Aorta (tissue), 5 donors: ENCODE results near the gene SI. TPM values are rescaled to one million over a fixed set of nuclear protein-coding genes. Genes with fewer than 3 reads are reported as not detected.

Experiments used
- ATAC-seq: fragments of 200-7000 bp; cut with Tn5 transposase; one replicate; pipeline ENCODE4 v1.9.1; 2022; ENCODE audit warnings: moderate library complexity; ENCODE audit not compliant: low FRiP score
- DNase-seq, 2 donors: peaks; one replicate each; pipeline ENCODE4 v3.0.0-alpha.2; 2020
- H3K27ac ChIP-seq, 2 donors: one replicate each; pipeline ENCODE4 v1.5.1; 2013; ENCODE audit warnings: low read length in 2 of 2, mild to moderate bottlenecking in 2 of 2, moderate library complexity in 2 of 2, control low read depth in 1 of 2, inconsistent platforms in 1 of 2, low read depth in 1 of 2
- H3K27me3 ChIP-seq, 2 donors: one replicate each; pipeline ENCODE4 v1.6.1; 2013; ENCODE audit warnings: control low read depth in 1 of 2, low read length in 1 of 2, mild to moderate bottlenecking in 1 of 2, moderate library complexity in 1 of 2; ENCODE audit not compliant: insufficient read depth in 2 of 2, control insufficient read depth in 1 of 2
- H3K36me3 ChIP-seq, 2 donors: one replicate each; pipeline ENCODE4 v1.6.1; 2013; ENCODE audit warnings: control low read depth in 1 of 2, low read length in 1 of 2, mild to moderate bottlenecking in 1 of 2; ENCODE audit not compliant: insufficient read depth in 2 of 2, control insufficient read depth in 1 of 2
- H3K4me1 ChIP-seq, 2 donors: one replicate each; pipeline ENCODE4 v1.6.1; 2013; ENCODE audit warnings: low read length in 2 of 2, control low read depth in 1 of 2, mild to moderate bottlenecking in 1 of 2, moderate library complexity in 1 of 2; ENCODE audit not compliant: insufficient read depth in 2 of 2, control insufficient read depth in 1 of 2
- H3K4me3 ChIP-seq, 2 donors: one replicate each; pipeline ENCODE4 v1.5.1; 2013; ENCODE audit warnings: low read length in 2 of 2, control low read depth in 1 of 2, mild to moderate bottlenecking in 1 of 2
- H3K9me3 ChIP-seq: one replicate; pipeline ENCODE4 v1.6.1; 2013; ENCODE audit warnings: mild to moderate bottlenecking, low read length; ENCODE audit not compliant: control insufficient read depth
- WGBS, 2 donors: extraction: QIAGEN DNeasy Blood & Tissue Kit; methylation state at CpG; one replicate each; pipeline ENCODE4 v1.1.7; 2013; 5-methylcytosine and 5-hydroxymethylcytosine counted together
- intact Hi-C, 2 donors: fragments of 100-400 bp; cut with DNase I; formaldehyde crosslinking; loops; one replicate each; pipeline versions ENCODE4 v1.14.2 to v1.15.0; 2022
- long read RNA-seq, 2 donors: library from polyadenylated mRNA; unstranded; transcript quantifications; one replicate each; pipeline ENCODE4 v2.0.0, GENCODE V29; 2020 to 2021
- polyA plus RNA-seq, 2 donors: library from polyadenylated mRNA; stranded (reverse); fragments of 200-250 nt; gene quantifications; one replicate each; pipeline ENCODE4 v1.2.3, GENCODE V29; 2013
- total RNA-seq, 2 donors: library from RNA; stranded (reverse); fragmentation: NEBNext Ultra II Directional; extraction: Animal tissue kit (Norgen Biotek cat#: 25700); gene quantifications; one replicate each; pipeline ENCODE4 v1.2.1, GENCODE V29; 2021
- donor health status: healthy with polysubstance abuse.
- donor health status: Bipolar disorder and iron deficiency.
- donor health status: DM: no; HTN: no; CAD: no.
- donor health status: DM: no; HTN: no; CAD: no.
- donor health status: DM: yes; HTN: yes; CAD: no.

Gene SI
- not detected for total RNA-seq
- polyA plus RNA-seq = 10 to 100 TPM in 1 of 2 donors, not detected in 1; 20.4 TPM
- long read RNA-seq, donor 1 = 0 reads
- long read RNA-seq, donor 2 = 0 reads

GRCh38 chr3:165078293-165078692 is at the start of gene SI:
TSS of gene SI (minus strand) at chr3:165078496. CDS start at chr3:165076012, 2,484 bp downstream.
- no peak within 1 kb of the TSS for H3K27ac ChIP-seq
- DNase-seq (no peak), ATAC-seq (no peak)
- intact Hi-C loops = no loop called here
- H3K4me1 ChIP-seq = no peaks in the 10 kb centered on the region
- H3K9me3 ChIP-seq = no peaks in the 10 kb centered on the region
- no peaks in the 10 kb centered on the region for H3K36me3 ChIP-seq
- H3K27me3 ChIP-seq = no peaks in the 10 kb centered on the region
- H3K4me3 ChIP-seq = no peak within 1 kb of the TSS

GRCh38 chr3:165125836-165126235 is 47.5 kb upstream of the SI start:
- no peak overlapping the region for H3K27ac ChIP-seq
- DNase-seq = no peak
- no peaks in the 10 kb centered on the region for H3K9me3 ChIP-seq
- ATAC-seq = no peak
- H3K27me3 ChIP-seq = no peaks in the 10 kb centered on the region
- H3K4me1 ChIP-seq = no peaks in the 10 kb centered on the region
- H3K4me3 ChIP-seq = no peak overlapping the region
- intact Hi-C loops = no loop called here
- H3K36me3 ChIP-seq = no peaks in the 10 kb centered on the region

GRCh38 chr3:165111401-165111800 is 33.1 kb upstream of the SI start:
- no peak for ATAC-seq
- 53 to 60% methylated on average over 1 of the region's 1 CpG for WGBS, 2 donors

GRCh38 chr3:165103616-165104015 is 25.3 kb upstream of the SI start:
- Histone ChIP-seq H3K4me3 (no peak overlapping the region), H3K4me1 (no peaks in the 10 kb centered on the region), H3K27ac (no peak overlapping the region), H3K9me3 (no peaks in the 10 kb centered on the region), H3K27me3 (no peaks in the 10 kb centered on the region), H3K36me3 (no peaks in the 10 kb centered on the region)
- DNase-seq = no peak
- WGBS, 2 donors = 80 to 81% methylated on average over 1 of the region's 1 CpG
- intact Hi-C loops = no loop called here
- ATAC-seq = no peak

More at GRCh38 chr3:165111401-165111800, 33.1 kb upstream of the SI start:
- Histone ChIP-seq H3K27ac (no peak overlapping the region), H3K4me3 (no peak overlapping the region), H3K27me3 (peaks cover 0 to 2% of the 10 kb centered on the region in 2 donors), H3K9me3 (no peaks in the 10 kb centered on the region), H3K36me3 (no peaks in the 10 kb centered on the region), H3K4me1 (no peaks in the 10 kb centered on the region)
- DNase-seq = no peak
- intact Hi-C loops = no loop called here

GRCh38 chr3:165082650-165083049 is 4.4 kb upstream of the SI start:
- ATAC-seq = no peak
- intact Hi-C loops = no loop called here
- H3K4me1 ChIP-seq = no peaks in the 10 kb centered on the region

GRCh38 chr3:165081183-165081582 is 2.9 kb upstream of the SI start:
- no peaks in the 10 kb centered on the region for H3K27me3 ChIP-seq
- no peaks in the 10 kb centered on the region for H3K4me1 ChIP-seq
- no peak for ATAC-seq
- no peak for DNase-seq
- H3K36me3 ChIP-seq = no peaks in the 10 kb centered on the region
- WGBS, 2 donors = 34 to 39% methylated on average over 1 of the region's 1 CpG
- H3K9me3 ChIP-seq = no peaks in the 10 kb centered on the region
- H3K27ac ChIP-seq = no peak overlapping the region
- H3K4me3 ChIP-seq = no peak overlapping the region
- intact Hi-C loops = no loop called here

More at GRCh38 chr3:165082650-165083049, 4.4 kb upstream of the SI start:
- Histone ChIP-seq H3K27ac (no peak overlapping the region), H3K4me3 (no peak overlapping the region), H3K36me3 (no peaks in the 10 kb centered on the region), H3K9me3 (no peaks in the 10 kb centered on the region), H3K27me3 (no peaks in the 10 kb centered on the region)
- no peak for DNase-seq

GRCh38 chr3:165075695-165076094 is 2.6 kb downstream of the SI start:
- ATAC-seq (no peak), DNase-seq (no peak)
- intact Hi-C loops = no loop called here

GRCh38 chr3:165070682-165071081 is 7.6 kb downstream of the SI start:
- no peaks in the 10 kb centered on the region for H3K27me3 ChIP-seq
- H3K4me1 ChIP-seq = no peaks in the 10 kb centered on the region
- no peaks in the 10 kb centered on the region for H3K36me3 ChIP-seq
- H3K27ac ChIP-seq = no peak overlapping the region
- no peaks in the 10 kb centered on the region for H3K9me3 ChIP-seq
- no peak overlapping the region for H3K4me3 ChIP-seq
- 70 to 85% methylated on average over 6 of the region's 6 CpGs for WGBS, 2 donors
- ATAC-seq = no peak
- intact Hi-C loops = no loop called here
- DNase-seq = no peak

More at GRCh38 chr3:165075695-165076094, 2.6 kb downstream of the SI start:
- Histone ChIP-seq H3K27me3 (no peaks in the 10 kb centered on the region), H3K4me3 (no peak overlapping the region), H3K4me1 (no peaks in the 10 kb centered on the region), H3K27ac (no peak overlapping the region), H3K36me3 (no peaks in the 10 kb centered on the region), H3K9me3 (no peaks in the 10 kb centered on the region)
- WGBS, 2 donors = 36 to 78% methylated on average over 1 of the region's 1 CpG

GRCh38 chr3:165056510-165056909 is 21.8 kb downstream of the SI start:
- 89 to 92% methylated on average over 2 of the region's 2 CpGs for WGBS, 2 donors
- no peak for DNase-seq
- no peaks in the 10 kb centered on the region for H3K36me3 ChIP-seq
- no peaks in the 10 kb centered on the region for H3K9me3 ChIP-seq
- H3K27ac ChIP-seq = no peak overlapping the region
- no peak for ATAC-seq
- no peaks in the 10 kb centered on the region for H3K27me3 ChIP-seq
- no peak overlapping the region for H3K4me3 ChIP-seq
- H3K4me1 ChIP-seq = no peaks in the 10 kb centered on the region
- intact Hi-C loops = no loop called here
